ENCODE measurements around the gene PRELID1. TPM values are rescaled to one million over a fixed set of nuclear protein-coding genes. Genes with fewer than 3 reads are reported as not detected.

Gene PRELID1
- total and polyA plus RNA-seq, 10 of the 15 experiments (the other 5 are each of a cell fraction or from before 2014, with no cell fraction given): 30.9 to 584 (median 254) TPM

DNA sequence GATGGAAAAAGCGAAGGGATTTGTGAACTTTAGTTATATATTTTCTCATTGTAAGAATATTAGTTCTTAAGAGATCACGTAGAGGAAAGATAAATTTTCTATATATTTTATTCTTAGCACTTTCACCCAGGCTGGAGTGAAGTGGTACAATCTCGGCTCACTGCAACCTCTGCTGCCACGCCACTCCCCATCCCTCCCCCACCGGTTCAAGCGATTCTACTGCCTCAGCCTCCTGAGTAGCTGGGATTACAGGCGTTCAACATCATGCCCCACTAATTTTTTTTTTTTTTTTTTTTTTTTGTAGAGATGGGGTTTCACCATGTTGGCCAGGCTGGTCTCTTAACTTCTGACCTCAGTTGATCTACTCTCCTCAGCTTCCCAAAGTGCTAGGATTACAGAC, 42.6 kb upstream of the PRELID1 start:
- Histone ChIP-seq H4K20me1 (ENCODE audit: control insufficient read depth, insufficient read depth) (no peaks in the 10 kb centered on the region), H3K27me3 (replicated peaks in 1 of 2; ENCODE audit: control insufficient read depth in 2 of 2, insufficient read depth in 2 of 2, low read length in 1 of 2) (no peaks in the 10 kb centered on the region), H3K27ac (ENCODE audit: control insufficient read depth, insufficient read depth) (no peak overlapping the region), H3K9me3 (replicated peaks; ENCODE audit: control insufficient read depth, insufficient read depth, low read length) (no peaks in the 10 kb centered on the region), H3K9ac (ENCODE audit: control insufficient read depth, insufficient read depth, low read length) (no peak overlapping the region), H3K79me2 (ENCODE audit: control insufficient read depth, insufficient read depth, low read length) (no peaks in the 10 kb centered on the region), H3K4me2 (ENCODE audit: control insufficient read depth, insufficient read depth) (no peak overlapping the region), H2AFZ (ENCODE audit: control insufficient read depth, low read depth, low read length) (no peak overlapping the region), H3K36me3 (ENCODE audit: control insufficient read depth in 2 of 2, insufficient read depth in 2 of 2, low read length in 1 of 2) (peaks cover 11 to 34% of the 10 kb centered on the region in 2 experiments), H3K4me3 (no peak overlapping the region), H3K4me1 (ENCODE audit: control insufficient read depth, insufficient read depth, low read length) (no peaks in the 10 kb centered on the region)
- in situ Hi-C loops (cut with MboI) (no loop called here), intact Hi-C loops (cut with micrococcal nuclease; ENCODE audit: unreplicated experiment) (loop anchor here (5.0 kb wide), 1 partner anchor 149 kb away; no protein-coding TSS in a partner anchor)
- no TSS peak for BruUV-seq (replicated peaks)
- WGBS (ENCODE audit: insufficient coverage, insufficient replicate concordance, low lambda C conversion rate, missing lambda C conversion rate): 92% methylated on average over 7 of the region's 7 CpGs
- ChIA-PET POLR2A (interaction anchor here (0.7 kb wide), 1 partner anchor 35 kb away, joined by 5 read pairs; no protein-coding TSS in a partner anchor), RAD21 (ENCODE audit: unreplicated experiment) (no interaction called here), CTCF (no interaction called here), SMC1A (ENCODE audit: uncharacterized antibody, unreplicated experiment) (no interaction called here)
- no peak for ATAC-seq
- FAIRE-seq: no peak
- TF ChIP-seq SMAD1 (IDR thresholded peaks at IDR 0.05; ENCODE audit: low read depth, partially characterized antibody) (no peak), SUZ12 (IDR thresholded peaks at IDR 0.05; ENCODE audit: unreplicated experiment) (no peak), RBBP5 (conservative IDR thresholded peaks at IDR 0.05) (no peak), NR2C2 (IDR thresholded peaks at IDR 0.05; ENCODE audit: borderline replicate concordance, control insufficient read depth, insufficient read length, low read depth) (no peak), NRF1 (conservative IDR thresholded peaks at IDR 0.05; ENCODE audit: low read depth, low read length) (no peak), ZBTB33 (IDR thresholded peaks at IDR 0.05) (no peak), EGR1 (IDR thresholded peaks at IDR 0.05; ENCODE audit: borderline replicate concordance in 1 of 2, low read depth in 2 of 2, low read length in 2 of 2) (no peak), CEBPZ (IDR thresholded peaks at IDR 0.05; ENCODE audit: low read depth, low read length) (no peak), IKZF2 (IDR thresholded peaks at IDR 0.05) (no peak), IRF4 (IDR thresholded peaks at IDR 0.05; ENCODE audit: low read depth, low read length) (no peak), CHD4 (IDR thresholded peaks at IDR 0.05) (no peak), NFYB (IDR thresholded peaks at IDR 0.05; ENCODE audit: insufficient read depth, low read depth, low read length) (no peak)
- no peak for DNase-seq (ENCODE audit: low read depth, low spot score)
